A549 treated with AZD2906 at 1 μM for 4 hours (cell line): ENCODE measurements around the gene GFM1. TPM values are rescaled to one million over a fixed set of nuclear protein-coding genes. Genes with fewer than 3 reads are reported as not detected.

Experiments
- total RNA-seq: library from RNA; stranded (reverse); fragments of 200-300 nt; extraction: Qiagen RNA extraction; gene quantifications from 5 replicates; pipeline ENCODE4 v1.2.3, GENCODE V29; 2022

GFM1 gene
- total RNA-seq, result 36.4 to 64.0 TPM (median 36.9 TPM) in 5 replicates

GRCh38 chr3:158644345-158644908 lies at the start of gene GFM1:
Gene GFM1, plus strand, starts transcription at chr3:158644527. Its CDS starts 108 bp downstream, at chr3:158644635.

DNA sequence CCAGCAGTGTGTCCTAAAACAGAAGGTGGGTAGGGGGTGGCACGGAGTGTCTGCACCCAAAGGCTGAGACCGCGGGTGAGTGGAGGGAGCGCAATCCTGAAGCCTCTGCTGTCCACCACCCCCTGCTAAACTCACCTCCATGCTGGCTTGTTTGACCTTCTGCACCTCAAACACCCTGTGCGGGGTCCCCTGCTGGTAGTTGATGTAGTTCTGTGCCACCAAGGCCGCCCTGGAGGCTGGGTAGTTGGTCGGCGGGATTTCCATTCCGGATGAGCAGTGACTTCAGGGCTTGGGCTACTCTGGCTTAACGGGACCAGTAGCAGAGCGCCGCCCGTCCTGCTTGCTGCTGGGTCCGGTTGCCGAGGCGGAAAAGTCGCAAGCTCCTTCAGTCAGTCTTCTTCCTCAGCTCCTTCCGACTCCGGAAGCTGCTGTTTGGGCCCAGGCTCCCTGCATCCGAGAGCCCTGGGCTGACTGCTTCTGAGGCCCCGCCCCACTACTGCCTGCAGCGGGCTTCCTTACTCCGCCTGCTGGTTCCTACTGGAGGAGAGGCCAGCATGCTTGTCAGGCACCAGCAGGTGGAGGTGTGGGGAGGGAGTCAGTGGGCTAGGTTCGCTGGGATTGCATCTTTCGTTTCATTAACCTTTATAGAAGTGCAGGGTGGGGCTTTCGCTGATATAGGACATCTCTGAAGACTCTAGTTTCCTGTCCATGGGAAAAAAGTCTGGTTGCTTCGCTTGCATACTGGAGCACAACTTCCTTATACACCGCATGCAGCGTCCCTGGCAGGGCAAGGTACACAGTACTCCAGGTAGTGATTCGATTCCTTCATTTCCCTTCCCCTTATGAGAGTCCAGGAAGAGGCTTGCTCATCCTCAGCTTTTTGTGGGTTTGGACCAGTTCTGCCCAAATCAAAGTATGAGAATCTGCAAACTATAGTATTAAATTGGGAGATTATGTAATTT lies 28.2 kb downstream of the GFM1 start, which contains the start of gene LXN:
LXN (minus strand) TSS at position 434 of the 962 bp plus-strand sequence; CDS start at position 264, 170 bp downstream.

DNA sequence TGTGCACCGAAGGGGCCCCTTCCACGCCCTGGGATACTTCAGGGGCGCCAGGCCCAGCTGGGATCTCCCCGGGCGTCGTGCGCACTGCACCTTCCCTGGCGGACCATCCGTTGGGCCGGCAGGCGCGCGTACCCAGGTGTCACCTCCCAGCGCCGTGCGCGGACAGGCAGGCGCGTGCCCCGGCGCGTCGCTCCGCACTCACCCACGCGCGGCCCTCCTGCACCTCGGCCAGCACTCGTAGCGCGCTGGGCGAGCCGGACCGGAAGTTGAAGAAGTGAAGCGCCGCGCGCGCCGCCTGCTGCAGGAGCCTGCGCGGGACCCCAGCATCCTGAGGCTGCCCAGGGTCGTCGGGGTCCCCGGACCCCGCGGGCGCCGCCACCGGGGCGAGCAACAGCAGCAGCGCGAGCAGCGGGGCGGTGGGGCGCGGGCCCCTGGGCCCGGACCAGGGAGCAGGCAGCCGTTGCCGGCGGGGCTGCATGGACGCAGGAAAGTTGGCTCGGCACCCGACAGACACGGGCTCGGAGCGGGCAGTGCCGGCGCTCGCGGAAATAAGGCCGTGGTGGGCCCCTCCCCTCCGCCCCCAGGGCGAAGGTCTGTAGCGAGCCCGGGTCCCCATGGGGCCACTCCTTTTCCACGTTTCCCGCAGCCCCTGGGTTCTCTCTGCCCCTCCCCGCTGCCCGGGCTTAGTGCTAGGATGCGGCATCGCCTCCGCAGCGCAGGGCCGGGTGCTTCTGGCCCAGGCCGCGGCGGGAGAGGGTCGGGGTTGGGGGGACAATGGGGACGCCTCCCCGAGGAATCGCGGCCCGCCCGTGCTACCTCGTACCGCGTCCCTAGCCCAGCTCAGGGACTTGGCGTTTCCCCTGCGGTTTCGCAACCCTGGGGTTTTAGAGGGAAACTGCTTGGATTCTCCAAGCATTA lies 87.9 kb downstream of the GFM1 start, which contains the start of gene RARRES1:
RARRES1 (minus strand) TSS at position 520 of the 918 bp plus-strand sequence; CDS start at position 478, 42 bp downstream.

Other genes starting within 250 kb of the GFM1 start
- 20.9 to 26.0 TPM (median 22.9 TPM) in 5 replicates for gene MLF1, start 73.3 kb upstream of the GFM1 start, total RNA-seq
- 46.3 to 63.8 TPM (median 47.8 TPM) in 5 replicates for gene LXN, start 28.1 kb downstream of the GFM1 start, total RNA-seq
- 8.0 to 11.8 TPM (median 9.8 TPM) in 5 replicates for gene RARRES1, start 87.9 kb downstream of the GFM1 start, total RNA-seq
- gene MFSD1, start 157.5 kb downstream of the GFM1 start, total RNA-seq, result 41.1 to 45.9 TPM (median 42.6 TPM) in 5 replicates